ENCODE results near the gene FBXL7. TPM values are rescaled to one million over a fixed set of nuclear protein-coding genes. Genes with fewer than 3 reads are reported as not detected.

The FBXL7 gene
- total and polyA plus RNA-seq, 2 donors (not counting 3 experiments of a cell fraction or from before 2014, with no cell fraction given) = 23.5 to 32.2 TPM

DNA sequence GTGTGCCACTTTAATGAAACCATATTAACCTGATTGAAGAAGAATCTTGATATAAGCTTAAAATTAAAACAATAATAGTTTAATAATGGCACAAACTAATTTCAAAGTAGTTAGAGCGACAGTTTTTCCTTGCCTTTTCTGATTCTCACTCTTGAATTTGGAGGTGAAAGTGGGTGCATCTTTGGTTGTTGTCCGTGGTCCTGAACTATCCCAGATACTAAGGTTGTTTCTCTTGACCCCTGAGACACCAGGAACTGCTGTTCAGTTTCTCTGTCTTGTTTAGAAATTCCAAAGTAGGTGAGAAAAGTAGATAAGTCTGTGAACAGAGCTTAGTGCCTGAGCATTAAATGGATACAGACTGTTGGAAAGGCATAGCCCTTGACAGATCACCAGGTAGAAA lies 274.7 kb downstream of the FBXL7 start:
- no peak overlapping the region for H2AFZ ChIP-seq (ENCODE audit: low read depth, low read length)
- no peaks in the 10 kb centered on the region for H3K9me3 ChIP-seq (replicated peaks; ENCODE audit: control insufficient read depth, insufficient read depth, low read length)
- H3K4me1 ChIP-seq (ENCODE audit: control insufficient read depth, extremely low read depth, insufficient read depth, low read length) = no peaks in the 10 kb centered on the region
- no peaks in the 10 kb centered on the region for H3K79me2 ChIP-seq (ENCODE audit: control insufficient read depth, insufficient read depth, low read length)
- POLR2A ChIA-PET = no interaction called here
- no peak for FAIRE-seq
- H3K9ac ChIP-seq (replicated peaks; ENCODE audit: extremely low read depth, insufficient read depth, low read length) = no peak overlapping the region
- DNase-seq (ENCODE audit: low read depth, low spot score) = no peak
- CTCF ChIA-PET = interaction anchor here (1.0 kb wide), 1 partner anchor 16 kb away, joined by 3 read pairs; no protein-coding TSS in a partner anchor
- H3K27me3 ChIP-seq (ENCODE audit: control insufficient read depth in 2 of 2, insufficient read depth in 2 of 2, low read length in 2 of 2) = no peaks in the 10 kb centered on the region
- no peaks in the 10 kb centered on the region for H3K9me1 ChIP-seq (replicated peaks; ENCODE audit: control insufficient read depth, extremely low read depth, insufficient read depth, low read length)
- no peak overlapping the region for H3K27ac ChIP-seq (ENCODE audit: insufficient read depth, low read depth, low read length)
- intact Hi-C loops (cut with micrococcal nuclease) = no loop called here
- no TSS peak for BruUV-seq (replicated peaks)
- H3K4me2 ChIP-seq (ENCODE audit: insufficient read depth, low read length) = no peak overlapping the region
- dilution Hi-C loops (cut with MboI; ENCODE audit: extremely low pct_ligation_motif_present, low sequenced_read_pairs) = no loop called here
- TF ChIP-seq EZH2 (IDR thresholded peaks at IDR 0.05; ENCODE audit: borderline replicate concordance, low read depth, low read length, severe bottlenecking) (no peak), GATA2 (IDR thresholded peaks at IDR 0.05; ENCODE audit: insufficient read depth, insufficient read length, low read depth, low read length) (no peak), FOS (IDR thresholded peaks at IDR 0.05; ENCODE audit: borderline replicate concordance, insufficient read depth, low read length) (no peak), MYC (IDR thresholded peaks at IDR 0.05; ENCODE audit: low read depth, low read length) (no peak), POLR2A (IDR thresholded peaks at IDR 0.05; ENCODE audit: low read depth, low read length) (no peak), JUN (IDR thresholded peaks at IDR 0.05; ENCODE audit: borderline replicate concordance, insufficient read depth, insufficient read length, low read depth) (no peak), POLR2AphosphoS5 (IDR thresholded peaks at IDR 0.05; ENCODE audit: insufficient read depth, low read depth, low read length) (no peak)
- TF ChIP-seq, protein P1, sequence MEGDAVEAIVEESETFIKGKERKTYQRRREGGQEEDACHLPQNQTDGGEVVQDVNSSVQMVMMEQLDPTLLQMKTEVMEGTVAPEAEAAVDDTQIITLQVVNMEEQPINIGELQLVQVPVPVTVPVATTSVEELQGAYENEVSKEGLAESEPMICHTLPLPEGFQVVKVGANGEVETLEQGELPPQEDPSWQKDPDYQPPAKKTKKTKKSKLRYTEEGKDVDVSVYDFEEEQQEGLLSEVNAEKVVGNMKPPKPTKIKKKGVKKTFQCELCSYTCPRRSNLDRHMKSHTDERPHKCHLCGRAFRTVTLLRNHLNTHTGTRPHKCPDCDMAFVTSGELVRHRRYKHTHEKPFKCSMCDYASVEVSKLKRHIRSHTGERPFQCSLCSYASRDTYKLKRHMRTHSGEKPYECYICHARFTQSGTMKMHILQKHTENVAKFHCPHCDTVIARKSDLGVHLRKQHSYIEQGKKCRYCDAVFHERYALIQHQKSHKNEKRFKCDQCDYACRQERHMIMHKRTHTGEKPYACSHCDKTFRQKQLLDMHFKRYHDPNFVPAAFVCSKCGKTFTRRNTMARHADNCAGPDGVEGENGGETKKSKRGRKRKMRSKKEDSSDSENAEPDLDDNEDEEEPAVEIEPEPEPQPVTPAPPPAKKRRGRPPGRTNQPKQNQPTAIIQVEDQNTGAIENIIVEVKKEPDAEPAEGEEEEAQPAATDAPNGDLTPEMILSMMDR (IDR thresholded peaks at IDR 0.05; ENCODE audit: extremely low read depth in 1 of 2, insufficient read depth in 1 of 2, low read depth in 1 of 2, low read length in 2 of 2) = no peak
- TF ChIP-seq, protein P2, sequence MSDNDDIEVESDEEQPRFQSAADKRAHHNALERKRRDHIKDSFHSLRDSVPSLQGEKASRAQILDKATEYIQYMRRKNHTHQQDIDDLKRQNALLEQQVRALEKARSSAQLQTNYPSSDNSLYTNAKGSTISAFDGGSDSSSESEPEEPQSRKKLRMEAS (IDR thresholded peaks at IDR 0.05; ENCODE audit: insufficient read depth, insufficient read length) = no peak
- no peak overlapping the region for H3K4me3 ChIP-seq (replicated peaks in 1 of 3; ENCODE audit: insufficient read depth in 1 of 3, low read depth in 1 of 3, low read length in 3 of 3)
- peaks cover 11% of the 10 kb centered on the region for H4K20me1 ChIP-seq (replicated peaks; ENCODE audit: control insufficient read depth, extremely low read depth, insufficient read depth, low read length)
- H3K36me3 ChIP-seq (ENCODE audit: control insufficient read depth in 2 of 2, extremely low read depth in 1 of 2, insufficient read depth in 2 of 2, low read length in 2 of 2) = no peaks in the 10 kb centered on the region

Data from endothelial cell of umbilical vein (primary cell).